GM21723 (cell line): ENCODE data around the gene OTULIN.

Source experiments
- ATAC-seq: cut with Tn5 transposase; IDR thresholded peaks from one replicate; pipeline ENCODE4 v1.9.1; 2021; ENCODE audit warnings: mild to moderate bottlenecking, moderate library complexity; ENCODE audit not compliant: unreplicated experiment

Gene OTULIN

DNA sequence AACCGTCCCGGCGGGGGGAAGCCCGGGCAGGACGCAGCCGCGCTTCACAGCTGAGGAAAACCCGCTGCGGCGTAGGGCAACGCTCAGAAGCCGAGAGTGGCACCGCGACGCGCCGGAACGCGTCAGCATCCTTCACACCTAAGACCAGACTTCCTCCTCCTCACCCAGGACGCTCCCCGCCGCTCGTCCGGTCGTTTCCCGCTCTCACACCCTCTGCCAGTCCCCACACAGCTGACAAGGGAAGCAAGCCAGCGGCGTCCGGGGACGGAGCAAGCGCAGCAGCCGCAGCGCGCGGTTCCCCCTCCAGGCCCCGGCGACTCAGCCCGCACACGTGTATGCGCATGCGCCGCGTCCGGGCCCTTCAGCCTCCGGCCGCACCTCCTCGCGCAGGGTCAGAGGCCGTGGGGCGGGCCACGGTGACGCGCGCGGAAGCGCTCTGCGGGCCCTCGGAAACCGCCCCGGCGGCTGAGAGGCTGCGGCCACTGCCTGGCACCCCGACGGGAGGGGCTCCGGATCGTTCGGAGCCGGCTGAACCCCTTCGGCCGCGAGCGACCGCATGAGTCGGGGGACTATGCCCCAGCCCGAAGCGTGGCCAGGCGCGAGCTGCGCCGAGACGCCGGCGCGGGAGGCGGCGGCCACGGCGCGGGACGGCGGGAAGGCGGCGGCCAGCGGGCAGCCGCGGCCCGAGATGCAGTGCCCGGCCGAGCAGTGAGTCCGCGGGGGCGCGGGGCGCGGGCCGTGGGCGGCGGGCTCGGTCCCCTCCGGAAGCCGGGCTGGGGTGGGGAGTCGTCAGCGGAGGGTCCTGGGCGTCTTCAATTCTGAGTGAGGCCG, at the start of gene OTULIN:
OTULIN (plus strand) TSS at position 449 of the 831 bp plus-strand sequence; CDS start at position 557, 108 bp downstream.
- ATAC-seq, result peak; percentile 64

DNA sequence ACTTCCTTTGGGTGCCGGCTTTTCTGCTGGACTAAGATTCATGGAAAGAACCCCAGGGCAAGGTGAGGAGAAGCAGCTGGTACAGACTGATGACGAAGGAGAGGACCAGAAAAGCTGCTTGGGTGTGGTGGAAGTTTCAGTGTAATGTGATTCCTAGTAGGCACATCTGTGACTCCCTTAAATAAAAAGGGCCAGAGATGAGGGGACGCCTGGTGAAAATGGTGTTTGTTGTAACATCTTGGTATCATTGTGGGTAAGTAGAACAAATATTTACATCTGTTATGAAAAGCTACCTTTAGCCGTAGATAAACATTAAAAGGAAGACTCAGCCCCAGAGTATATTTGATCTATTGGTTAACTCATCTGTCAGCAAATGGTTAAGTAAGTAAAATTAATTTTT, 49.2 kb upstream of the OTULIN start:
- ATAC-seq, result no peak

DNA sequence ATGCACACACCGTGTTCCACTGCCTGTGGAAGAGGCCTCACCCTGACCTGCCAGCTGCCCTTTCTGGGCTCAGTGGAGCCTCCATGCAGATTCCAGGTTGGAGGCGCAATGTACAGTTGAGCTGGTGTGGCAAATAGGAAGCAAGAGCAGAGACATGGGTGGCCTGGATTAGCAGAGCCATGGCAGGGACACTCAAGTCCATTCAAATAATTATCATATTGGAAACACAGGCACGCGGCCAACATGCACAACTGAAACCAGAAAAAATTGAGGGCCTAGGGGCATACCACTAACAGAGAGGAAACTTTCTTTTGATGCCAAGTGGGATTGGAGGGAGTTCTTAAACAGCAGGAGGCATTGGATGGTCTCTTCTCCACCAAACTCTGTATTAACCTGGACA, 47.1 kb upstream of the OTULIN start:
- no peak for ATAC-seq

DNA sequence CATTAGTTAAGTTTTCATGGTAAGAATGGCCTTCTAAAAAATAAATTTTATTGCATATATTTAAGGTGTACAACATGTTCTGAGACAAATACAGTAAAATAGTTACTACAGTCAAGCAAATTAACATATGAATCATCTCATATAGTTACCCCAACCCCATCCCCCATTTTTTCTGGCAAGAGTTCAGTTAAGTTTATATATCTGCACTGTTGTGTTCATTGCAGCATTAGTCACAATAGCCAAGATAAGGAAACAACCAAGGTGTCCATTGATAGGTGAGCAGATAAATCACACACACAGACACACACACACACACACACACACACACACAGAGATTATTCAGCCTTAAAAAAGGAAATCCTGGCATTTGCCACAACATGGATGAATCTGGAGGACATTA, 37.2 kb upstream of the OTULIN start:
- no peak for ATAC-seq

DNA sequence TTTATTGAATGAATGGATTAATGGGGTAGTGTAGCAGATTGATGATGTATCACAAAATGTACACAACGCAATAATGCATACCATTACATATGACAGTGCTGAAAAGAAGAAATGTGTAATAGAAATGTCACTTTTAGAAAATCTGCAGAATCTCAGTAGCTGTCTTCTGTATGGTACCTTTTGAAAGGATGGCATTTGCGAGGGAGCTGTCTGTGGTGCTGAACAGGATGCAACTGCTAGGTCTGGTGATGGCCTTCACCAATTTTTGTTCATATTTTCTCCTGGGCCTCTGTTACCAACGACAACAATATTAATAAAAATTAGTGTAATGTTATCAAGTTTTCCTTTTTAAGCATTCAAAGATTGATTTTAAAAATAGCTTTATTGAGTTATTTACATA, 36.2 kb upstream of the OTULIN start:
- no peak for ATAC-seq

DNA sequence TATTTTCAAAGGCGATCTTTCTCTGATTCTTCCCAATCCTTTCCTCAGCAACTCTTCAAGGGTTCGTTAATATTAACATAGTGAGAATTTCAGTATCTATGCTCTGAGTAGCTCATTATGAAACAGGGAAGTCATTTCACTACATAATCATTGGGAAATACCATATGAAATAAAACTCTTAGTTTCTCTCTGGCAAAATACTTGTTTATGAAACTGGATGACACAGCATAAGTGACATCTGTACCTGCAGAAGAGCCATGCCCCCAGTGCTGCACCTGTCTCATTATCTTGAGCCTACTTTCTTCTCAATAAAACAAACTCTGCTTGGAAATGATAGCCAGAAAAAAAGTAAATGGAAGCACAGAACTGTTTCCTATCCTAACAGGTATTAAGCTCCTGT, 33.8 kb upstream of the OTULIN start:
- no peak for ATAC-seq

DNA sequence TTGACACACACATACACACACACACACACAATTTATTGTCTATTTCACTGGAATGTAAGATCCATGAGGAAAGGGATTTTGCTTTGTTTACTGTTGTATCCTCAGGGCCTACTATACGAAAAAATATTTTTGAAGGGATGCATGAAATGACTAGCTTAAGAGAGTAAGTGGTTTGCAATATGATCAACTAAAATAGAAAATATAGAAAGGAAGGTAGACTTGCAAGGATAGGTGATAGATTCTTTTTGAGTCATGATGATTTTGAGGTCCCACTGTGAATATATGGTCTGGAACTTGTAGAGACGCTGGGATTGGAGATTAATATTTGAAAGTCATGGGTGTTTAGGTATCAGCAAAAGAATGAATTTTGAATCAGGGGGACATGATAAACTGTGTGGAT, 28.9 kb upstream of the OTULIN start:
- no peak for ATAC-seq

DNA sequence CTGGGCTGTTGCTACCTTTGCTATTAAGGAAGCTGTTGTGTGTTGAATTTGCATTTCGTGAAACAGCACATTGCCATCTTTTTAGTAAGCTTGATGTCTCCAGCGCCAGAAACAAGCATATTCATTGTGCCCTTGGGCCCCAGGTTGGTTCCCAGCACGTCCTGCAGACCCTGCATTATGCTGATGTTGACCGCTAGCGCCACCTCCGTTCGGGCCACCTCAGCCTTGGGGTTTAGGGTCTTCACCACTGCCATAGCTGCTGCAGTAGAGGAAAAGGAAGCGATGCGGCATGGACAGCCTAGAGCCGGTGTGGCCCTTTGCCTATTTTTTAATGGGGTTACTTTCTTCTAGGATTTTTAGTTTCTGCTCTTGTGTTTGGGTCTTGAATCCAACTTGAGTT, 23.8 kb upstream of the OTULIN start:
- ATAC-seq, result no peak

DNA sequence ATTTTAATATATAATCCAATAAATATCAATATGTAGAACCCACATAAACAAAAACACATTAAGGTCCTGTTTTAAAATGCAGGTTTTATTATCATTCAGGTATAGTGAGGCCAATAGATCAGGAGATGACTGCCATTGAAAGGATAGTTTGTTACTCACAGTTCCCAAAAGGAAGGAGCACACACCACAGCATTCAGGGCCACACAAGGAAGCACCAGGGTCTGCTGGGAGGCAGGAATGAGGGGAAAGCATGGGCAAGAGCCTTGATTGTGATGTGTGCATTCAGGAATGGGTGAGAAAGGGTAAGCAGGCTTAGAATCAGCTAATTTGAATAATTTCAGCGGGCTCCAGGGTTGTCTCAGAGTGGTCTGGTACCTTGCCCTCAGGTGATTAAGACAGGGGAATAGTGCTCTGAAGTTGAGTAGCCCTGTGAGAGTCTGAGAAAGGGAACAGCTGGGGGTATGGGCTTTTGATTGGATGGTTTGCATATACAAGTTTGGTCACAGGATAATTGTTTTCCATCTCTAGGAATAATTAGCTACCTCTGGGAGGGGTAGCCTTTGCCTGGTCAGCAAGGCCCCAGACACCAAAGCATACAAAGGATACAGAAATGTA, 19.8 kb upstream of the OTULIN start:
- ATAC-seq, result no peak

DNA sequence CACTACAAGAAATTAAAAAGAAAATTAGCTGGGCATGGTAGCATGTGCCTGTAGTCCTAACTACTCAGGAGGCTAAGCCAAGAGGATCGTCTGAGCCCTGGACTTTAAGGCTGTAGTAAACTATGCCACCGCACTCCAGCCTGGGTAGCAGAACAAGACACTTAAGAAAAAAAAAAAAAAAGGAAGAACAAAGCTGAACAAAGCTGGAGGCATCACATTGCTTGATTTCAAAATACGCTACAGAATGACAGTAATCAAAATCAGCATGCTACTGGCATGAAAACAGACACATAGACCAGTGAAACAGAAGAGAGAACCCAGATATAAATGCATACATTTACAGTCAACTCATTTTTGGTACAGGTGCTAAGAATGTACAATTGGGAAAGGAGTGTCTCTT, 14.5 kb upstream of the OTULIN start:
- no peak for ATAC-seq

DNA sequence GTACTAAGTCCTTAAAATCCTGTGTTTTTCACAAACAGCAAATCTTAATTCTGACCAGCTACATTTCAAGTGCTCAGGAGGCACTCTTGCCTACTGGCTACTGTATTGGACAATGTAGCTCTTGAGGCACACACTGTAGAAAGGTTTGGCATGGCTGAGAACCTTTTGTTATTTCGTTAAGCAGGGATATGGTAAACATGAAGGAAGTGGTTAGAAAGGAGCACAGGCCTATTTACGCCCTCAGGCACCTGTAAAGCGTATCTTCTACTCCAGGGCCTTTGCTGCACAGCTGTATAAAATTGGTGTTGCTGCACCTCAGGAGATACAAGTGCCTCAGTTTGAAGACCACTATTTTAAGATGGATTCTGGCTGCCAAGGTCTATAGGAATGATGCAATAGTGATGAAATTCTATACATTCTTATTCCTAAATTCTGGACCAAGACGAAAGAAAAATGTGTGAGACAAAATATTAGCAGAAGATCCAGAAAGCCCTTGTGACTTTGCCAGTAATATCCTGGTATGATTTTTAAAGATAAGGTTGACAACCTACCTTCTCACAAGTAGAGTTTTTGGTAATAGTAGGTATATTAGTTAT, 9.3 kb upstream of the OTULIN start:
- no peak for ATAC-seq

DNA sequence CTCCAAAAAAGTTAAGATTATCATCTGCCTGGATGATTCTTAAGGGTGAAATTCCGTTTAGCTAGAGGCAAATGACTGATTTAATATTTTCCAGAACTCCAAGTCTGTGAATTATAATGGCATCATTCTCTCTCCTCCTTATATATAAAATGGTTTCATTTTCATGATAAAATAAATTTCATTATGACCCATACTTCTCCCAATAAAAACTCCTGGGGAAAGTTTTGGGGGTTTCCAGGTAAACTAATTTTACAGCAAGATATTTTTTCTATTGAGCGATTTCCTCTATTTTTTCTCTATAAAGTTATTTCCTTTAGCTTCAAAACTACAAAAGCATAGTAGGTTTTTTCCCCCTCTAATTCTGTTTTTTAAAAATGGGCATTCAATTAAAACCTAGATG, 7.6 kb upstream of the OTULIN start:
- ATAC-seq, result no peak

DNA sequence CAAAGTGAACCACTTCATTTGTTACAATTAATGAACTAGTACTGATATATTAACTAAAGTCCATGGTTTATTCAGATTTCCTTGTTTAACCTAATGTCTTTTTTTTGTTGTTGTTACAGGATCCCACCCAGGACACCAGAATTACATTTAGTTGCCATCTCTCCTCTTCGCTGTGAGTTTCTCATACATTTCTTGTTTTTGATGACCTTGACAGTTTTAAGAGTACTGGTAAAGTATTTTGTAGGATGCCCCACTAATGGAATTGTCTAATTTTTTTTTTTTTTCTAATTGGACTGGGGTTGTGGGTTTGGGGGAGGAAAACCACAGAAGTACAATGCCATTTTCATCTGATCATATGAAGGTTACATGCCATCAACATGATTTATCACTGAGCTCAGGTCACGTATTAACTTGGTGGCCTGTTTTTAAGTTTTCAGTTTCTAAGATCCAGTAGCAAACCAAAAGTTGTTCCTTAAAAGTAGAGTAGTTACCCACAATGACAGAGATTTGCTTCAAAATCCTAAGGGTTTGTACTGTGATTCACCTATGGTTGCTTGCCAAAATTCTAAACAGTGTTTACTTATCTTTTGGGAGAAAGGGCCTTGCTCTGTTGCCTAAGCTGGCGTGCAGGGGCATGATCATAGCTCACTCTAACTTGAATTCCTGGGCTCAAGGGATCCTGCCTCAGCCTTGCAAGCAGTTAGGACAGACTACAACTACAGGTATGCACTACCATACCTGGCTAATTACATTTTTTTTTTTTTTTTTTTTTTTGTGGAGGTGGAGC, 4.5 kb upstream of the OTULIN start:
- no peak for ATAC-seq

DNA sequence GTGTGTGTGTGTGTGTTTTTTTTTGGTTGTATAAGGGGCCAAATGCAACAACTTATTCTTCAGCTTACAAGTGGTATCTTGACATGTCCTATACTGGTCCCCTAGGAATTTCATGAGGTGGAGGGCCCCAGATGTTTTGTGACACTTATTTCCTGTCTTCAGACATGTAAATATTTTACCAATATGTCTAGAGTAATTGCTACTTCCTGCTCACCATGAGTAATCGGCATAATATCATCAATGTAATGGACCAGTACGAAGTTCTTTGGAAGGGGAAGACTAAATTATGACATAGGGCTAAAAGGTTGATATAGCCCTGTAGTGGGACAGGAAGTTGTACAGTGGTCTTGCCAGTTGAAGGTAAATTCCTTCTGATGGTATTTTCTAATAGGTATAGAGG, 3.7 kb upstream of the OTULIN start:
- no peak for ATAC-seq

DNA sequence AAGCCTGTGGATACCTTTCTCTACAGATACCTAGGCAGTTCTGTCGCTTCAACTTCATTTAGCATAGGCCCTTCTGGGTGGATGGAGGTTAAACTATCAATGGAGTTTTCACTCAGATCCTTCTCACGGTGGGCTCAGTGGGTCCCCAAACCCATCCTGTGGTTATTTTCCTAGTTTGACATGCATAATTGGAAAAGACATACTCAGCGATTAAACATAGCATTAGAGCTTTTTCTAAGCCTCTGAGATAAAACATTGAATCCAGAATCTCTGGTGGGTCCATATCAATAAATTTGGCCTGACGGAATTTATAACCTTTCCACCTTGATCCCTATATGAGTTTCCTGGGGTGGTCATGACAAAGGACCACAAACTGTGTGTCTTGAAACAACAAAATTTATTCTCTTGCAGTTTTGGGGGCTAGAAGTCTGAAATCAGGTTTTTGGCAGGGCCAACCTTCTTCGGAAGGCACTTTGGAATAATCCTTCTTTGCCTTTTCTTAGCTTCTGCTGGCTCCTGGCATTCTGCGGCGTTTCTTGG, 1.7 kb upstream of the OTULIN start:
- no peak for ATAC-seq

DNA sequence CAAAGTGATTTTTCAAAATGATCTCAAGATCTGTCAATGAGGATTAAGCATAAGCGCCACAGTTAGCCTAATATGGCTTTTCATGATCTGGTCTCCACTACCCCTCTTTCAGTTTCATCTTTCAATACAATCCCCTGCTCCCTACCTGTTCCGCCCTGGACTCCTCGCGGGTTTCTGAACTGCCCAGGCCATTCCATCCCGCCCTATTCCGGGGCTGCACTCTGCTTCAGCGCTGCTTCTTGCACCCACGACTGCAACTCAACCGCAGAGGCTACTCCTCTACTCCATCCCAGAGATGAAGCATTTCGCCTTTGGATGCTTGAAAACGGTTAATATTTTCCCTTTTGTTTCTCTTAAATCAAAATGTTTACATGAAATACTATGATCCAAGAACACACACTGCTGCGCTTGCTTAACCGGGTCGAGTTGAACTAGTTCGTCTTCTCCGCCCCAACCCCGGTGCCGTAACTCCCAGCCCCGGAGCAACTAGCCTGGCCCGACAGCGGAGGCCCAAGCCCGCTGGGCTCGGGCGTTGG, 716 bp upstream of the OTULIN start:
- ATAC-seq, result peak; percentile 25

DNA sequence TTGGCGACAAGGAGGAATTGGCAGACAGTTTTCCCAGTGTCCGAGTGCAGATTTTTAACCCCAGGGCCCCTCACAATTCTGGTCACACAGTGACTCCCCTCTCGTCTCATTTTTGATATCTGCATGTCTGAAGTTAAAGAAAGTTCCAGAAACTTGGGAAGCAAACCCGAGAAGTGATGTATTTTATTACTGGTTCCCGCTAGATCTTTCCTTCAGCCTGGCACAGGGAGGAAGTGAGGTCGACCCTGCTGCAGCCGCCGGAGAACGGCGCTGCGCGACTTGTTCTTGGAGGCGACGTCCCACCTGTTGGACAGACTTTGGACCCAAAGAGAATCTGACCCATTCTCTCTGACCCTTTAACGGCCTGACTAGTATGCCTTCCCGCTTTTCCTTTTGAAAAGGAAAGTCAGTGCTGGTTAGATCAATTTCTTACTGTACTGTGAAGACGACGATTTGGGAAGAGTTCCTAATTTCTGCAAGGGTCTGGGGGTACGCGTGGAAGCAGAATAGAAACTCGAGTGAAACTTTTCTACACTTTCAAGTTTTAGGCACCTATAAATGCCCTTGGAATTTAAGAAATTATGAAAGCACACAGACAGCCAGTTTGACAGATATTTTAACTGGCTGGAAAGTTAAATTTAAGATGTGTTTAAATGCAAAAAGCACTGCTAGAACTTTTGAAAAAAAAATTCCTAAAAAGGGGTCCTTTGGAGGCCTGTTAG, 744 bp downstream of the OTULIN start:
- ATAC-seq, result peak; percentile 11

DNA sequence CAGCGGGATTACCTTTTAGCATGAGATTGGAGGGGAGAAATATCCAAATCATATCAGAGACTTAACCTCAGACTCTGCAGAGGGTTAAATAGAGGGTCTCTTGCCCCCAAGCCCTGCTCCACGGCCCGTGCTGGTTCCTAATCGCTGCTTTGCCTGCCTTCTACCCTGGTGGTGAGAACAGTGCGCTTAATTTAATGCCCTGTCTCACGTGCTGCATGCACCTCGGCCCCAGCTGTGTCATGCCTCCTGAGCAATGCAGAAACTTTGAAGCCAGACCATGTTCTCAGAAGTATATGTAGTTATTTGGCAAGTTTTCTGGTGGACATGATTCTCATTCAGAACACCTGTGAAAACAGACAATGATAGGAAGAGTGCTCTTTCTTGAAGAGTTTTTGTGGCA, 1.4 kb downstream of the OTULIN start:
- ATAC-seq, result peak; percentile 38

DNA sequence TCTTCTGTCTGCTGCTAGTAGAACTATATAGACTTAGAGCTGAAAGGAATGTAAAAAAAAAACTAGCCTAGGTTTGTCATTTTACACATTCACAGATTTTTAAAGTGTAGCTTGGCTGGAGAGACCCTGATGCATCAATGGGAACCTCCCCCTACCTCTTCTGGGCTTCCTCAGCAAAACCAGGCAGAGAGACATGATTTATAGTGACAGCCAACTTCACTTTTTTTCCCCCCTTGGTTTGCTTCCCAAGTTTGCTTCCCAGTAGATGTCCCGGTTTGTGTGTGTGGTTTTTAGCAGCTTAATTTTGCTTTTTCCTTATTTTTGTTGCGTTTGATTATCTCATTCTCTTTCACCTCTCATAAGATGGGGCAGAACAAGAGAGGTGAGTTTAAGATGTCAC, 1.8 kb downstream of the OTULIN start:
- no peak for ATAC-seq

DNA sequence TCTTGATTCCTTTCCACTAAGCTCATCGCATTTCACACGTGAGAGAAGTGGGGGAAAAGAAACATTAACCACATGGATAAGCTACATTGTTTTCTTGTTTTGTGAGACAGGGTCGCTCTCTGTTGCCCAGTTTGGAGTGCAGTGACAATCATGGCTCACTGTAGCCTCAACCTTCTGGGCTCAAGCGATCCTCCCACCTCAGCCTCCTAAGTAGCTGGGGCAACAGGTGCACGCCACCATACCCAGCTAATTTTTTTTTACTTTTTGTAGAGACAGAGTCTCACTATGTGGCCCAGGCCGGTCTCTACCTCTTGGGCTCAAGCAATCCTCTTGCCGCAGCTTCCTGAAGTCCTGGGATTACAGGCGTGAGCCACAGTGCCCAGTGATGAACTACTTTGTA, 2.8 kb downstream of the OTULIN start:
- ATAC-seq, result no peak
